Measurements from ENCODE around the gene POPDC3.

POPDC3 gene

GRCh38 chr6:105109955-105110895 is 69.6 kb downstream of the POPDC3 start:
- no peak for DNase-seq
- peaks cover 15% of the 10 kb centered on the region for H3K27me3 Mint-ChIP-seq
- CTCF ChIA-PET, result interaction anchor here (2.2 kb wide), 1 partner anchor 22 kb away, joined by 8 read pairs; no protein-coding TSS in a partner anchor
- H3K27ac Mint-ChIP-seq, result no peak overlapping the region
- no peaks in the 10 kb centered on the region for H3K9me3 Mint-ChIP-seq
- H3K4me3 Mint-ChIP-seq, result no peak overlapping the region
- H3K36me3 Mint-ChIP-seq, result no peaks in the 10 kb centered on the region
- H3K4me1 Mint-ChIP-seq, result no peaks in the 10 kb centered on the region

GRCh38 chr6:105108631-105109262 is 71.1 kb downstream of the POPDC3 start:
- CTCF ChIA-PET, result no interaction called here
- H3K4me3 Mint-ChIP-seq, result no peak overlapping the region
- H3K4me1 Mint-ChIP-seq, result no peaks in the 10 kb centered on the region
- H3K9me3 Mint-ChIP-seq, result no peaks in the 10 kb centered on the region
- H3K36me3 Mint-ChIP-seq, result no peaks in the 10 kb centered on the region
- H3K27me3 Mint-ChIP-seq, result peaks cover 18% of the 10 kb centered on the region
- H3K27ac Mint-ChIP-seq, result no peak overlapping the region
- no peak for DNase-seq

All from activated naive CD4-positive, alpha-beta T cell treated with anti-CD3 and anti-CD28 coated beads, Interleukin-2, amount 10 ng/mL, durations not matched to agents 7 days and 5 days (primary cell).